ENCODE data around the gene TNFRSF18. TPM values are rescaled to one million over a fixed set of nuclear protein-coding genes. Genes with fewer than 3 reads are reported as not detected.

Gene TNFRSF18
- total RNA-seq, 1 experiment from 2014 or later: 0.83 TPM

DNA sequence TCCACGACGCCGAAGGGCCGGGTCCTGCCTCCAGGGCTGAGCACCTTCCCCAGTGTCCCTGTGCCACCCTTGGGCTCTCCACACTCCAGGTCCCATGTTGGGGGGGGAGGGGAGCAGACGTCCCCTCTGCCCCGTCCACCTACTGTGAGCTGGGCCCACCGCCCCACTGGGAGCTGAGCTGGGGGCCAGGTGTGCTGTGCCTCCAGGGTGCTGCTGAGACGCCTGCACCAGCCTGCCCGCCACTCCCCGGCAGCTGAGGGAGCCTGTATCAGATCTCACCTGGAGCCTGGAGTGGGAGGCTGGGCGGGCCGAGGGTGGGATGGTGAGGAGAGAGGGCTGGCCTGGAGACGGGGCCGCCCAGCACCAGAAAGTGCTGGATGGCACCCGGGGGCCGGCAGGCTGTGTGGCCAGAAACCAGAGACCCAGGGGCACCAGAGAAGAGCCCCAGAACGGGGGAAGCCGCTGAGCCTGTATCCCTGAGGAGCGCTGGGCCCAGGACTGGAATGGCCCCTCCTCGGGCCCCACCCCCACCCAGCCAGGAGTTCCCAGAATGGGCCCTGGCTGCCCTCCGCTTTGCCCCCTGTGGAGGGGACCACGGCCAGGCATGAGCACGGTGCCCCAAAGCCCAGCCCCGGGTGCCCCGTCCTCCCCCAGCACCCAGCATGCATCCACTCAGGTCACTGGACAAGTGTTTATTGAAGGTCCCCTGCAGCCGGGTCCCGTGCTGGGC, 3.4 kb downstream of the TNFRSF18 start (continued):
- TF ChIP-seq ZNF425 (CRISPR knock-in tag; conservative IDR thresholded peaks at IDR 0.05) (no peak), GRHL2 (CRISPR knock-in tag; IDR thresholded peaks at IDR 0.05; ENCODE audit: insufficient replicate concordance, severe bottlenecking) (no peak), NR1H2 (CRISPR knock-in tag; IDR thresholded peaks at IDR 0.05) (no peak), TEAD4 (CRISPR knock-in tag; IDR thresholded peaks at IDR 0.05) (no peak), GABPB1 (CRISPR knock-in tag; IDR thresholded peaks at IDR 0.05) (no peak), SOX15 (CRISPR knock-in tag; IDR thresholded peaks at IDR 0.05) (no peak)

- POLR2A ChIA-PET: no interaction called here
- peak; percentile 67 for ATAC-seq
- H3K9me3 Mint-ChIP-seq: no peaks in the 10 kb centered on the region
- CTCF ChIA-PET: interaction anchor here (1.3 kb wide), 1 partner anchor 78 kb away, joined by 4 read pairs; no protein-coding TSS in a partner anchor
- 0 out of 2 replicates have a peak, but pooled peaks have one; percentile 45 for TF ChIP-seq ZNF263 (CRISPR knock-in tag; IDR thresholded peaks at IDR 0.05; ENCODE audit: low read depth)
- TF ChIP-seq ZBTB43 (CRISPR knock-in tag; IDR thresholded peaks at IDR 0.05): no peak
- TF ChIP-seq SP1 (CRISPR knock-in tag; conservative IDR thresholded peaks at IDR 0.05): peak; percentile 43
- TF ChIP-seq ATF6 (CRISPR knock-in tag; IDR thresholded peaks at IDR 0.05): no peak
- TF ChIP-seq FOXJ3 (CRISPR knock-in tag; IDR thresholded peaks at IDR 0.05; ENCODE audit: borderline replicate concordance): no peak
- no peak for TF ChIP-seq TEAD1 (CRISPR knock-in tag; IDR thresholded peaks at IDR 0.05)
- TF ChIP-seq TCF7 (CRISPR knock-in tag; IDR thresholded peaks at IDR 0.05; ENCODE audit: low read depth): 0 out of 2 replicates have a peak, but pooled peaks have one; percentile 26
- peak; percentile 55 for DNase-seq (ENCODE audit: low spot score)
- H3K36me3 Mint-ChIP-seq: no peaks in the 10 kb centered on the region
- peaks cover 3% of the 10 kb centered on the region for H3K27me3 Mint-ChIP-seq (ENCODE audit: low read depth)
- no peak overlapping the region for H3K27ac Mint-ChIP-seq
- H3K4me1 Mint-ChIP-seq: peaks cover 3% of the 10 kb centered on the region; the same call in 1 of the 2 replicates
- H3K4me3 Mint-ChIP-seq: peak overlapping the region; percentile 45
Observed at GRCh38 chr1:1200876-1201810, 5.2 kb downstream of the TNFRSF18 start.

GRCh38 chr1:1199961-1200875, 6.2 kb downstream of the TNFRSF18 start:
- Mint-ChIP-seq H3K27ac (no peak overlapping the region), H3K4me3 (peak overlapping the region; percentile 45), H3K36me3 (peaks cover under 1% of the 10 kb centered on the region; the same call in 1 of the 2 replicates), H3K9me3 (peaks cover 1% of the 10 kb centered on the region; the same call in 1 of the 2 replicates), H3K27me3 (ENCODE audit: low read depth) (peaks cover 8% of the 10 kb centered on the region), H3K4me1 (peaks cover 3% of the 10 kb centered on the region; the same call in 1 of the 2 replicates)
- ChIA-PET CTCF (interaction anchor here (1.1 to 1.3 kb wide), 2 partner anchors 78 to 167 kb away, joined by 4 read pairs; no protein-coding TSS in a partner anchor), POLR2A (no interaction called here)
- no peak for TF ChIP-seq ZNF263 (CRISPR knock-in tag; IDR thresholded peaks at IDR 0.05; ENCODE audit: low read depth)
- no peak for ATAC-seq
- DNase-seq (ENCODE audit: low spot score): no peak
